Osteoblast (primary cell): Measurements from ENCODE around the gene LMAN2. TPM values are rescaled to one million over a fixed set of nuclear protein-coding genes. Genes with fewer than 3 reads are reported as not detected.

Experiments used
- DNase-seq: peaks from one replicate; pipeline ENCODE4 v3.0.0; 2011; ENCODE audit warnings: low spot score, mixed read lengths; ENCODE audit not compliant: insufficient read length; ENCODE audit errors: missing footprints
- H2AFZ ChIP-seq: 2 replicates; pipeline ENCODE4 v1.6.0; 2011; ENCODE audit warnings: mild to moderate bottlenecking, low read length
- H3K27ac ChIP-seq: 2 replicates; pipeline ENCODE4 v1.5.1; 2011; ENCODE audit warnings: mild to moderate bottlenecking, low read depth, low read length, moderate library complexity
- H3K27me3 ChIP-seq: 2 replicates; pipeline ENCODE4 v1.6.0; 2012; ENCODE audit warnings: mild to moderate bottlenecking, control low read depth, inconsistent platforms, low read length, moderate library complexity; ENCODE audit not compliant: insufficient read depth
- H3K36me3 ChIP-seq: 2 replicates; pipeline ENCODE4 v1.5.1; 2011; ENCODE audit warnings: mild to moderate bottlenecking, low read length, control low read depth, moderate library complexity; ENCODE audit not compliant: insufficient read depth
- H3K4me1 ChIP-seq: 2 replicates; pipeline ENCODE4 v1.5.1; 2011; ENCODE audit warnings: mild to moderate bottlenecking, low read length, control low read depth, moderate library complexity; ENCODE audit not compliant: insufficient read depth
- H3K4me2 ChIP-seq: 2 replicates; pipeline ENCODE4 v1.6.0; 2011; ENCODE audit warnings: mild to moderate bottlenecking, low read length; ENCODE audit not compliant: insufficient read depth
- H3K4me3 ChIP-seq: fragments of 200-600 bp; sonication (generic); 3 replicates; pipeline ENCODE4 v1.5.1; 2012; ENCODE audit warnings: mild to moderate bottlenecking, low read length, inconsistent platforms; ENCODE audit not compliant: insufficient read depth
- H3K79me2 ChIP-seq: 2 replicates; pipeline ENCODE4 v1.6.0; 2012; ENCODE audit warnings: mild to moderate bottlenecking, low read length, control low read depth, inconsistent platforms; ENCODE audit not compliant: insufficient read depth
- H3K9me3 ChIP-seq: 2 replicates; pipeline ENCODE4 v1.5.1; 2011; ENCODE audit warnings: low read depth, low read length, control low read depth
- H4K20me1 ChIP-seq: 2 replicates; pipeline ENCODE4 v1.6.0; 2012; ENCODE audit warnings: mild to moderate bottlenecking, low read length, control low read depth; ENCODE audit not compliant: insufficient read depth
- total RNA-seq: library from RNA; depleted of rRNA; stranded (reverse); fragments of >200 nt; gene quantifications from 2 replicates; pipeline ENCODE4 v1.2.3, GENCODE V29; 2012
- TF ChIP-seq, protein P1 (sequence below): IDR thresholded peaks from 2 replicates; pipeline ENCODE4 v1.5.1; 2011; ENCODE audit warnings: mild to moderate bottlenecking, low read depth, low read length, moderate library complexity; ENCODE audit errors: extremely low read depth

LMAN2 gene
- total RNA-seq, 1 donor = 356 TPM

DNA sequence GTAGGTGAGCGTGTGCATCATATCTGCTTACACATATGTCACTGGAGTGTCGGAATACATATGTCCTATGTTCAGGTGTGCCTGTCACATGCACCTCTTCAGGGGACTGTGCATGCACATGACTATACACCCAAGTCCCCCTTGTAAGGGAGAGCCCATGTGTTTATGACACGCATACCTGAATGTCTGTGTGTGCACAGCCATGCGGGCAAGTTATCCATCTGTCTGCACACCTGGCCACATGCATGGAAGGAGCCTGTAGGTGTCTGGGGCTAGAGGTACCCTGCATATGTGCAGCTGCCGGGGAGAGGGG, 5.6 kb upstream of the LMAN2 start:
- Histone ChIP-seq H3K4me1 (peaks cover 8% of the 10 kb centered on the region), H2AFZ (no peak overlapping the region), H3K4me3 (no peak overlapping the region), H3K27ac (no peak overlapping the region), H4K20me1 (no peaks in the 10 kb centered on the region), H3K4me2 (no peak overlapping the region), H3K27me3 (peaks cover 10% of the 10 kb centered on the region), H3K36me3 (no peaks in the 10 kb centered on the region), H3K79me2 (no peaks in the 10 kb centered on the region), H3K9me3 (no peaks in the 10 kb centered on the region)
- no peak for DNase-seq
- TF ChIP-seq, protein P1, sequence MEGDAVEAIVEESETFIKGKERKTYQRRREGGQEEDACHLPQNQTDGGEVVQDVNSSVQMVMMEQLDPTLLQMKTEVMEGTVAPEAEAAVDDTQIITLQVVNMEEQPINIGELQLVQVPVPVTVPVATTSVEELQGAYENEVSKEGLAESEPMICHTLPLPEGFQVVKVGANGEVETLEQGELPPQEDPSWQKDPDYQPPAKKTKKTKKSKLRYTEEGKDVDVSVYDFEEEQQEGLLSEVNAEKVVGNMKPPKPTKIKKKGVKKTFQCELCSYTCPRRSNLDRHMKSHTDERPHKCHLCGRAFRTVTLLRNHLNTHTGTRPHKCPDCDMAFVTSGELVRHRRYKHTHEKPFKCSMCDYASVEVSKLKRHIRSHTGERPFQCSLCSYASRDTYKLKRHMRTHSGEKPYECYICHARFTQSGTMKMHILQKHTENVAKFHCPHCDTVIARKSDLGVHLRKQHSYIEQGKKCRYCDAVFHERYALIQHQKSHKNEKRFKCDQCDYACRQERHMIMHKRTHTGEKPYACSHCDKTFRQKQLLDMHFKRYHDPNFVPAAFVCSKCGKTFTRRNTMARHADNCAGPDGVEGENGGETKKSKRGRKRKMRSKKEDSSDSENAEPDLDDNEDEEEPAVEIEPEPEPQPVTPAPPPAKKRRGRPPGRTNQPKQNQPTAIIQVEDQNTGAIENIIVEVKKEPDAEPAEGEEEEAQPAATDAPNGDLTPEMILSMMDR = no peak

DNA sequence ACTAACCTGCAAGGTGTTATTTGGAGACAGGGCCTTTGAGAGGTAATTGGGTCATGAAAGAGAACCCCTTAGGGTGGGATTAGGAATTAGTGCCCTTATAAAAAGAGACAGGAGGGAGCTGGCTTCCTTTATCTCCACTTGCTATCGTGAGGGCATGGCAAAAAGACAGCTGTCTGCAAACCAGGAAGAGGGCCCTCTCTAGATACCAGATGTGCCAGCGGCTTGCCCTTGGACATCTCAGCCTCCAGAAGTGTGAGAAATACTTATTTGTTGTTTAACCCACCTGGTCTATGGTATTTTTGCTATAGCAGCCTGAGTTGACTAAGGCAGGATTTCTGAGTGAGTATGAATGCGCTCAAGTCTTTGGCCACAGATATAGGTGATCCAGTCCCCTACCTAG, 5.3 kb upstream of the LMAN2 start:
- no peak for DNase-seq
- Histone ChIP-seq H2AFZ (no peak overlapping the region), H3K9me3 (no peaks in the 10 kb centered on the region), H3K27ac (no peak overlapping the region), H3K36me3 (no peaks in the 10 kb centered on the region), H3K4me3 (no peak overlapping the region), H3K27me3 (peaks cover 10% of the 10 kb centered on the region), H3K79me2 (no peaks in the 10 kb centered on the region), H4K20me1 (no peaks in the 10 kb centered on the region), H3K4me1 (peaks cover 10% of the 10 kb centered on the region), H3K4me2 (no peak overlapping the region)
- TF ChIP-seq, protein P1 = no peak

DNA sequence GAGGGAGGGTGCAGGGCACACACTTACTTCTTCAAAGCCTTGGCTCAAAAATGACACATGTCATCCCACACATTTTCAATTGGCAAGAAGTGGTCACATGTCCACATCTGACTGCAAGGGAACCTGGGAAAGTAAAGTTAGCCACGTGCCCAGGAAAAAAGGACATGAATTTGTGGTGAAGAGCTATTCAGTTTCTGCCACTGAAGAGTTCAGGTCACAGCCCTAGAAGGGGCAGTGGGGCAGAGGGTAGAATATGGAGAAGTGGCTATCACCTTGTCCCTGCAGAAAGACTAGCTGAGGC, 4.3 kb upstream of the LMAN2 start:
- TF ChIP-seq, protein P1 = no peak
- H4K20me1 ChIP-seq = no peaks in the 10 kb centered on the region
- no peak overlapping the region for H3K4me3 ChIP-seq
- no peaks in the 10 kb centered on the region for H3K9me3 ChIP-seq
- H3K27ac ChIP-seq = no peak overlapping the region
- H2AFZ ChIP-seq = no peak overlapping the region
- peaks cover 6% of the 10 kb centered on the region for H3K79me2 ChIP-seq
- no peak overlapping the region for H3K4me2 ChIP-seq
- peaks cover 10% of the 10 kb centered on the region for H3K27me3 ChIP-seq
- peaks cover 11% of the 10 kb centered on the region for H3K4me1 ChIP-seq
- DNase-seq = peak; percentile 51
- H3K36me3 ChIP-seq = no peaks in the 10 kb centered on the region

DNA sequence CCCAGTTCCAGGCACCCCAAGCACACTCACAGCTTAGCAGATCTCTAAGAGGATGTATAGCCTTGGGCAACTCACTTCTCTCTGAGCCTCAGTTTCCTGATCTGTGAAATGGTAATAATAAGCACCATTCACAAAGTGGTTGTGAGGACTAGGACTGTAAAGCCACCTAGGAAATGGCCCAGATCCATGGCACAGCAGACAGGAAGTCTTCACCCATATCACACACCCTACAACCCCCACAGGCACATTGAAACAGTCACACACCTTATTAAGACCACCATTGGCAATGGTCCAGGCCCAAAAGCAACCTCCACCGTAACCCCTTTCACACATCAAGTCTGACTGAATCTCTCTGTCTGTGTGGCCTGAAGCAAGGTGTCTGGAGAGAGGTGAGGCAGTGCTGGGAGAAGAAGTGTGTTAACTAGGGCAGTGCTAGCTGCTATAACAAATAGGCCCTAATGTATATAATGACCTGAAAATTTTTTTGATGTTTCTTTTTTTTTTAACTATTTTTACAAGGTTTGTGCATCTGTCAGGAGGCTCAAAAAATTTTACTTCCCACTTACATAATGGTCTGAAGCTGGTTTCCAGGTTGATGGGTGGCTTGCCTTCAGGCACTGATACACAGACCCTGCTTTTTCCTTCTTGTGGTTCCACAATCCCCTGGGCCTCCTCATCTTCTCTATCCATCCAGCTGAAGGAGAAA, 3.8 kb upstream of the LMAN2 start:
- Histone ChIP-seq H4K20me1 (no peaks in the 10 kb centered on the region), H2AFZ (no peak overlapping the region), H3K4me2 (no peak overlapping the region), H3K79me2 (peaks cover 11% of the 10 kb centered on the region), H3K27ac (no peak overlapping the region), H3K36me3 (no peaks in the 10 kb centered on the region), H3K4me3 (no peak overlapping the region), H3K9me3 (no peaks in the 10 kb centered on the region), H3K4me1 (peaks cover 16% of the 10 kb centered on the region), H3K27me3 (peaks cover 10% of the 10 kb centered on the region)
- TF ChIP-seq, protein P1 = no peak
- DNase-seq = no peak
